ENCODE data around the gene C2orf74. TPM values are rescaled to one million over a fixed set of nuclear protein-coding genes. Genes with fewer than 3 reads are reported as not detected.

The C2orf74 gene
- total RNA-seq (17.1 and 17.5 TPM in 2 replicates), polyA plus RNA-seq (43.0 and 45.8 TPM in 2 replicates)

DNA sequence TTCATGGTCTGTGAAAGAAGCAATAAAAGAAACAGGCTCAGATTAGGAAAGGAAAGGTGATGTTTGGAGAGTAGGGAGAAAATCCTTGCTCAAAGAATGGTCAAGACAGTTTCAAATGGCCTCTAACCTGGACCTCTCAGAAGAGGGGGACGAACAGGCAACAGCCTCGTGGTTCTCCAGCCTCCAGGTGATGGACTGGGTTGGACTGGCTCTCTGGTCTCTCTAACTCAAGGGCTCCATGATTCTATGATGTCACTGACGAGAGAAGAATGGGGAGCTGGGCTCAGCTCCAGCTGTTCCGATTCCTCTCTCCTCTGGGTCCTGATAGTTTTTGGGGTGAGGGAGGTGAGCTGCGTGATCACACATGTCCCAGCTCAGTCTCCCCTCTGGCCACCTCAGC is at the start of gene C2orf74:
Gene C2orf74, plus strand, starts transcription at position 301 of the 400 bp plus-strand sequence. CDS start 327 bp downstream, outside the sequence.
- DNase-seq (ENCODE audit: low read depth in 1 of 2, low spot score in 1 of 2): no peak
- H3K4me1 ChIP-seq (ENCODE audit: low read depth): no peaks in the 10 kb centered on the region
- no peaks in the 10 kb centered on the region for H3K36me3 ChIP-seq
- no peaks in the 10 kb centered on the region for H3K27me3 ChIP-seq
- TF ChIP-seq, protein P1, sequence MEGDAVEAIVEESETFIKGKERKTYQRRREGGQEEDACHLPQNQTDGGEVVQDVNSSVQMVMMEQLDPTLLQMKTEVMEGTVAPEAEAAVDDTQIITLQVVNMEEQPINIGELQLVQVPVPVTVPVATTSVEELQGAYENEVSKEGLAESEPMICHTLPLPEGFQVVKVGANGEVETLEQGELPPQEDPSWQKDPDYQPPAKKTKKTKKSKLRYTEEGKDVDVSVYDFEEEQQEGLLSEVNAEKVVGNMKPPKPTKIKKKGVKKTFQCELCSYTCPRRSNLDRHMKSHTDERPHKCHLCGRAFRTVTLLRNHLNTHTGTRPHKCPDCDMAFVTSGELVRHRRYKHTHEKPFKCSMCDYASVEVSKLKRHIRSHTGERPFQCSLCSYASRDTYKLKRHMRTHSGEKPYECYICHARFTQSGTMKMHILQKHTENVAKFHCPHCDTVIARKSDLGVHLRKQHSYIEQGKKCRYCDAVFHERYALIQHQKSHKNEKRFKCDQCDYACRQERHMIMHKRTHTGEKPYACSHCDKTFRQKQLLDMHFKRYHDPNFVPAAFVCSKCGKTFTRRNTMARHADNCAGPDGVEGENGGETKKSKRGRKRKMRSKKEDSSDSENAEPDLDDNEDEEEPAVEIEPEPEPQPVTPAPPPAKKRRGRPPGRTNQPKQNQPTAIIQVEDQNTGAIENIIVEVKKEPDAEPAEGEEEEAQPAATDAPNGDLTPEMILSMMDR (IDR thresholded peaks at IDR 0.05; ENCODE audit: low read depth, low read length): no peak
- no peak within 1 kb of the TSS for H3K27ac ChIP-seq
- no peak within 1 kb of the TSS for H3K4me3 ChIP-seq
- H3K9me3 ChIP-seq (ENCODE audit: low read depth): no peaks in the 10 kb centered on the region

- Histone ChIP-seq H3K27ac (no peak overlapping the region), H3K4me3 (no peak overlapping the region), H3K27me3 (no peaks in the 10 kb centered on the region), H3K36me3 (peaks cover 14% of the 10 kb centered on the region), H3K4me1 (ENCODE audit: low read depth) (no peaks in the 10 kb centered on the region), H3K9me3 (ENCODE audit: low read depth) (no peaks in the 10 kb centered on the region)
- TF ChIP-seq, protein P1 (IDR thresholded peaks at IDR 0.05; ENCODE audit: low read depth, low read length): no peak
- no peak for DNase-seq (ENCODE audit: low read depth in 1 of 2, low spot score in 1 of 2)
These were observed 47.8 kb upstream of the C2orf74 start for GRCh38 chr2:61114147-61114546.

GRCh38 chr2:61116302-61116701 is 45.7 kb upstream of the C2orf74 start:
- Histone ChIP-seq H3K36me3 (peaks cover 17% of the 10 kb centered on the region), H3K27me3 (no peaks in the 10 kb centered on the region), H3K4me3 (no peak overlapping the region), H3K9me3 (ENCODE audit: low read depth) (no peaks in the 10 kb centered on the region), H3K4me1 (ENCODE audit: low read depth) (no peaks in the 10 kb centered on the region), H3K27ac (no peak overlapping the region)
- DNase-seq (ENCODE audit: low read depth in 1 of 2, low spot score in 1 of 2): no peak
- TF ChIP-seq, protein P1 (IDR thresholded peaks at IDR 0.05; ENCODE audit: low read depth, low read length): no peak

GRCh38 chr2:61117534-61117933 is 44.5 kb upstream of the C2orf74 start:
- Histone ChIP-seq H3K4me1 (ENCODE audit: low read depth) (no peaks in the 10 kb centered on the region), H3K36me3 (peaks cover 20% of the 10 kb centered on the region), H3K27ac (no peak overlapping the region), H3K27me3 (no peaks in the 10 kb centered on the region), H3K4me3 (no peak overlapping the region), H3K9me3 (ENCODE audit: low read depth) (no peaks in the 10 kb centered on the region)
- TF ChIP-seq, protein P1 (IDR thresholded peaks at IDR 0.05; ENCODE audit: low read depth, low read length): no peak
- DNase-seq (ENCODE audit: low read depth in 1 of 2, low spot score in 1 of 2): no peak

DNA sequence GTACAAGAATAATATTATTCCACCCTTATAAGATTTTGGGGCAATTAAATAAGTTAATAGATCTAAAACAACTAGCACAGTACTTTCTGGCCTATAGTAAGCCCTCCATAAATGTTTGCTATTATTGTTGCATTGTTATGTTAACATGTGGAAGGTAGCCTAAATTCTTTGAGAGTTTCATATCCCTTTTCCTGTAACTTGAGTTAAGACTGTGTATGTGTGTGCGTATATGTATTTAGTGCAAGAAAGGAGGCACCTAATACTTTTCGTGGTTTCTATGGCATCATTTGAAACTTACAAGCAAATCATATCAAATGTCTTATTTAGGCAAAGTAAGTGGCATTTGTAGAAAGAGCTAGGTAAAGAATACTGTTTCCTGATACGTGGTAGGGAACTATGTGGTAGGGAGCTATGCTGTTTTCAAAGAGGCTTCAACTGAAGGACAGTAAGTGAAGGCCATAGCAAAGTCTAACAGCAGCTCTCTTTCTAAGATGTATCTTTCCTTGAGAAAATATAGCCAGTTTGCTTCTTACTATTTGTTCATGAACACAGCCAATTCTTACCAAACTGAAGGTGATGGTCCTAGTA is 36.8 kb upstream of the C2orf74 start:
- no peaks in the 10 kb centered on the region for H3K27me3 ChIP-seq
- H3K4me3 ChIP-seq: no peak overlapping the region
- no peak overlapping the region for H3K27ac ChIP-seq
- peaks cover 3% of the 10 kb centered on the region for H3K36me3 ChIP-seq
- H3K4me1 ChIP-seq (ENCODE audit: low read depth): no peaks in the 10 kb centered on the region
- no peak for DNase-seq (ENCODE audit: low read depth in 1 of 2, low spot score in 1 of 2)
- H3K9me3 ChIP-seq (ENCODE audit: low read depth): no peaks in the 10 kb centered on the region
- TF ChIP-seq, protein P1 (IDR thresholded peaks at IDR 0.05; ENCODE audit: low read depth, low read length): no peak

Data from cardiac muscle cell (in vitro differentiated cells and primary cell).